ENCODE data around the gene PRRT1.
"Not testable (repeated sequence)": the region's sequence is repeated elsewhere in the genome, so short reads cannot be mapped to it uniquely, and the experiment has no call there.

The PRRT1 gene

GRCh38 chr6:32147401-32148132 is 4.2 kb downstream of the PRRT1 start:
- H3K27ac ChIP-seq (ENCODE audit: low read length) = no peak overlapping the region
- peaks cover 3 to 5% of the 10 kb centered on the region in 2 donors for H3K36me3 ChIP-seq (ENCODE audit: control insufficient read depth in 2 of 2, insufficient read depth in 2 of 2, low read length in 2 of 2)
- H3K4me1 ChIP-seq (ENCODE audit: control insufficient read depth, insufficient read depth, low read length) = peaks cover 27% of the 10 kb centered on the region
- no peaks in the 10 kb centered on the region for H3K27me3 ChIP-seq (ENCODE audit: control insufficient read depth in 1 of 2, insufficient read depth in 2 of 2, low read length in 2 of 2)
- no peak overlapping the region for H3K4me3 ChIP-seq (ENCODE audit: low read length in 2 of 2)
- H3K9ac ChIP-seq (ENCODE audit: low read length in 2 of 2) = no peak overlapping the region
- no peaks in the 10 kb centered on the region for H3K9me3 ChIP-seq (ENCODE audit: control insufficient read depth in 2 of 2, low read length in 2 of 2)

GRCh38 chr6:32146687-32147086 is 5.1 kb downstream of the PRRT1 start:
- Histone ChIP-seq H3K27me3 (ENCODE audit: control insufficient read depth in 1 of 2, insufficient read depth in 2 of 2, low read length in 2 of 2) (no peaks in the 10 kb centered on the region), H3K4me3 (ENCODE audit: low read length in 2 of 2) (no peak overlapping the region), H3K9me3 (ENCODE audit: control insufficient read depth in 2 of 2, low read length in 2 of 2) (no peaks in the 10 kb centered on the region), H3K27ac (ENCODE audit: low read length) (no peak overlapping the region), H3K9ac (ENCODE audit: low read length in 2 of 2) (no peak overlapping the region), H3K36me3 (ENCODE audit: control insufficient read depth in 2 of 2, insufficient read depth in 2 of 2, low read length in 2 of 2) (peaks cover 3 to 5% of the 10 kb centered on the region in 2 donors), H3K4me1 (ENCODE audit: control insufficient read depth, insufficient read depth, low read length) (peaks cover 20% of the 10 kb centered on the region)

- Histone ChIP-seq H3K27ac (ENCODE audit: low read length) (no peak overlapping the region), H3K4me1 (ENCODE audit: control insufficient read depth, insufficient read depth, low read length) (peaks cover 17% of the 10 kb centered on the region), H3K36me3 (ENCODE audit: control insufficient read depth in 2 of 2, insufficient read depth in 2 of 2, low read length in 2 of 2) (peaks cover 3 to 5% of the 10 kb centered on the region in 2 donors), H3K9me3 (ENCODE audit: control insufficient read depth in 2 of 2, low read length in 2 of 2) (no peaks in the 10 kb centered on the region), H3K4me3 (ENCODE audit: low read length in 2 of 2) (no peak overlapping the region), H3K27me3 (ENCODE audit: control insufficient read depth in 1 of 2, insufficient read depth in 2 of 2, low read length in 2 of 2) (no peaks in the 10 kb centered on the region), H3K9ac (ENCODE audit: low read length in 2 of 2) (no peak overlapping the region)
Measured at GRCh38 chr6:32146287-32146686, 5.5 kb downstream of the PRRT1 start.

- not testable (repeated sequence) for H3K27ac ChIP-seq (ENCODE audit: low read length); H3K27me3 ChIP-seq (ENCODE audit: control insufficient read depth in 1 of 2, insufficient read depth in 2 of 2, low read length in 2 of 2)
Measured at GRCh38 chr6:32144238-32144637, 7.5 kb downstream of the PRRT1 start.

GRCh38 chr6:32140420-32141046 is 11.2 kb downstream of the PRRT1 start:
- Histone ChIP-seq H3K27me3 (ENCODE audit: control insufficient read depth in 1 of 2, insufficient read depth in 2 of 2, low read length in 2 of 2) (no peaks in the 10 kb centered on the region), H3K27ac (ENCODE audit: low read length) (no peak overlapping the region), H3K9me3 (ENCODE audit: control insufficient read depth in 2 of 2, low read length in 2 of 2) (no peaks in the 10 kb centered on the region), H3K9ac (ENCODE audit: low read length in 2 of 2) (no peak overlapping the region), H3K36me3 (ENCODE audit: control insufficient read depth in 2 of 2, insufficient read depth in 2 of 2, low read length in 2 of 2) (no peaks in the 10 kb centered on the region), H3K4me3 (ENCODE audit: low read length in 2 of 2) (no peak overlapping the region), H3K4me1 (ENCODE audit: control insufficient read depth, insufficient read depth, low read length) (no peaks in the 10 kb centered on the region)

More at GRCh38 chr6:32144238-32144637, 7.5 kb downstream of the PRRT1 start:
- not testable (repeated sequence) for H3K9ac ChIP-seq (ENCODE audit: low read length in 2 of 2); H3K4me3 ChIP-seq (ENCODE audit: low read length in 2 of 2); H3K9me3 ChIP-seq (ENCODE audit: control insufficient read depth in 2 of 2, low read length in 2 of 2); H3K36me3 ChIP-seq (ENCODE audit: control insufficient read depth in 2 of 2, insufficient read depth in 2 of 2, low read length in 2 of 2); H3K4me1 ChIP-seq (ENCODE audit: control insufficient read depth, insufficient read depth, low read length)

GRCh38 chr6:32139590-32139989 is 12.1 kb downstream of the PRRT1 start:
- no peaks in the 10 kb centered on the region for H3K9me3 ChIP-seq (ENCODE audit: control insufficient read depth in 2 of 2, low read length in 2 of 2)
- no peak overlapping the region for H3K27ac ChIP-seq (ENCODE audit: low read length)
- H3K9ac ChIP-seq (ENCODE audit: low read length in 2 of 2) = no peak overlapping the region
- H3K4me1 ChIP-seq (ENCODE audit: control insufficient read depth, insufficient read depth, low read length) = no peaks in the 10 kb centered on the region
- H3K36me3 ChIP-seq (ENCODE audit: control insufficient read depth in 2 of 2, insufficient read depth in 2 of 2, low read length in 2 of 2) = no peaks in the 10 kb centered on the region
- no peaks in the 10 kb centered on the region for H3K27me3 ChIP-seq (ENCODE audit: control insufficient read depth in 1 of 2, insufficient read depth in 2 of 2, low read length in 2 of 2)
- no peak overlapping the region for H3K4me3 ChIP-seq (ENCODE audit: low read length in 2 of 2)

- Histone ChIP-seq H3K9me3 (ENCODE audit: control insufficient read depth in 2 of 2, low read length in 2 of 2) (no peaks in the 10 kb centered on the region), H3K36me3 (ENCODE audit: control insufficient read depth in 2 of 2, insufficient read depth in 2 of 2, low read length in 2 of 2) (no peaks in the 10 kb centered on the region), H3K4me3 (ENCODE audit: low read length in 2 of 2) (no peak overlapping the region), H3K27ac (ENCODE audit: low read length) (no peak overlapping the region), H3K9ac (ENCODE audit: low read length in 2 of 2) (no peak overlapping the region), H3K4me1 (ENCODE audit: control insufficient read depth, insufficient read depth, low read length) (no peaks in the 10 kb centered on the region), H3K27me3 (ENCODE audit: control insufficient read depth in 1 of 2, insufficient read depth in 2 of 2, low read length in 2 of 2) (no peaks in the 10 kb centered on the region)
Measured at GRCh38 chr6:32137454-32137853, 14.3 kb downstream of the PRRT1 start.

GRCh38 chr6:32133786-32134185 is 18.0 kb downstream of the PRRT1 start:
- H3K36me3 ChIP-seq (ENCODE audit: control insufficient read depth in 2 of 2, insufficient read depth in 2 of 2, low read length in 2 of 2) = no peaks in the 10 kb centered on the region

GRCh38 chr6:32132110-32132509 is 19.6 kb downstream of the PRRT1 start:
- Histone ChIP-seq H3K27me3 (ENCODE audit: control insufficient read depth in 1 of 2, insufficient read depth in 2 of 2, low read length in 2 of 2) (no peaks in the 10 kb centered on the region), H3K27ac (ENCODE audit: low read length) (no peak overlapping the region), H3K9me3 (ENCODE audit: control insufficient read depth in 2 of 2, low read length in 2 of 2) (no peaks in the 10 kb centered on the region)

More at GRCh38 chr6:32133786-32134185, 18.0 kb downstream of the PRRT1 start:
- no peak overlapping the region for H3K4me3 ChIP-seq (ENCODE audit: low read length in 2 of 2)
- H3K27me3 ChIP-seq (ENCODE audit: control insufficient read depth in 1 of 2, insufficient read depth in 2 of 2, low read length in 2 of 2) = no peaks in the 10 kb centered on the region
- peaks cover 9% of the 10 kb centered on the region for H3K4me1 ChIP-seq (ENCODE audit: control insufficient read depth, insufficient read depth, low read length)
- H3K9me3 ChIP-seq (ENCODE audit: control insufficient read depth in 2 of 2, low read length in 2 of 2) = no peaks in the 10 kb centered on the region
- H3K27ac ChIP-seq (ENCODE audit: low read length) = no peak overlapping the region
- no peak overlapping the region for H3K9ac ChIP-seq (ENCODE audit: low read length in 2 of 2)

GRCh38 chr6:32131439-32131948 is 20.2 kb downstream of the PRRT1 start:
- Histone ChIP-seq H3K4me1 (ENCODE audit: control insufficient read depth, insufficient read depth, low read length) (peaks cover 27% of the 10 kb centered on the region), H3K4me3 (ENCODE audit: low read length in 2 of 2) (no peak overlapping the region), H3K27ac (ENCODE audit: low read length) (no peak overlapping the region), H3K9me3 (ENCODE audit: control insufficient read depth in 2 of 2, low read length in 2 of 2) (no peaks in the 10 kb centered on the region), H3K36me3 (ENCODE audit: control insufficient read depth in 2 of 2, insufficient read depth in 2 of 2, low read length in 2 of 2) (peaks cover 2 to 3% of the 10 kb centered on the region in 2 donors), H3K27me3 (ENCODE audit: control insufficient read depth in 1 of 2, insufficient read depth in 2 of 2, low read length in 2 of 2) (no peaks in the 10 kb centered on the region), H3K9ac (ENCODE audit: low read length in 2 of 2) (no peak overlapping the region)

More at GRCh38 chr6:32132110-32132509, 19.6 kb downstream of the PRRT1 start:
- Histone ChIP-seq H3K9ac (ENCODE audit: low read length in 2 of 2) (no peak overlapping the region), H3K36me3 (ENCODE audit: control insufficient read depth in 2 of 2, insufficient read depth in 2 of 2, low read length in 2 of 2) (no peaks in the 10 kb centered on the region), H3K4me3 (ENCODE audit: low read length in 2 of 2) (no peak overlapping the region), H3K4me1 (ENCODE audit: control insufficient read depth, insufficient read depth, low read length) (peaks cover 22% of the 10 kb centered on the region)

All from stomach smooth muscle (tissue), 2 donors.